ENCODE measurements around the gene USP9X.
"Not testable (repeated sequence)": the region's sequence is repeated elsewhere in the genome, so short reads cannot be mapped to it uniquely, and the experiment has no call there.

USP9X gene

DNA sequence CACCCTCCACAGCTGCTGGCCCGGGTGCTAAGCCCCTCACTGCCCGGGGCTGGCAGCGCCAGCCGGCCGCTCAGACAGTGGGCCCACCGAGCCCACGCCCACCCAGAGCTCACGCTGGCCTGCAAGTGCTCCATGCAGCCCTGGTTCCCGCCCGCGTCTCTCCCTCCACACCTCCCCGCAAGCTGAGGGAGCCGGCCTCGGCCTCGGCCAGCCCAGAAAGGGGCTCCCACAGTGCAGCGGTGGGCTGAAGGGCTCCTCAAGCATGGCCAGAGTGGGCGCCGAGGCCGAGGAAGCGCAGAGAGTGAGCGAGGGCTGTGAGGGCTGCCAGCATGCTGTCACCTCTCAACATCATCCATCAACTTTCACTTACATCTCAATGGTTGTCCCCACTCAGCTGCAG is 200.7 kb downstream of the USP9X start:
- not testable (repeated sequence) for DNase-seq (ENCODE audit: low read depth)

All from activated T-cell treated with anti-CD3 and anti-CD28 coated beads for 48 hours (primary cell).